NCI-H524 treated with DMSO at 0.1 percent for 48 hours (cell line): ENCODE data around the gene C19orf81.

Source experiments
- DNase-seq: peaks from one replicate; lab custom pipeline; 2025; lab: John Stamatoyannopoulos, UW

The C19orf81 gene

DNA sequence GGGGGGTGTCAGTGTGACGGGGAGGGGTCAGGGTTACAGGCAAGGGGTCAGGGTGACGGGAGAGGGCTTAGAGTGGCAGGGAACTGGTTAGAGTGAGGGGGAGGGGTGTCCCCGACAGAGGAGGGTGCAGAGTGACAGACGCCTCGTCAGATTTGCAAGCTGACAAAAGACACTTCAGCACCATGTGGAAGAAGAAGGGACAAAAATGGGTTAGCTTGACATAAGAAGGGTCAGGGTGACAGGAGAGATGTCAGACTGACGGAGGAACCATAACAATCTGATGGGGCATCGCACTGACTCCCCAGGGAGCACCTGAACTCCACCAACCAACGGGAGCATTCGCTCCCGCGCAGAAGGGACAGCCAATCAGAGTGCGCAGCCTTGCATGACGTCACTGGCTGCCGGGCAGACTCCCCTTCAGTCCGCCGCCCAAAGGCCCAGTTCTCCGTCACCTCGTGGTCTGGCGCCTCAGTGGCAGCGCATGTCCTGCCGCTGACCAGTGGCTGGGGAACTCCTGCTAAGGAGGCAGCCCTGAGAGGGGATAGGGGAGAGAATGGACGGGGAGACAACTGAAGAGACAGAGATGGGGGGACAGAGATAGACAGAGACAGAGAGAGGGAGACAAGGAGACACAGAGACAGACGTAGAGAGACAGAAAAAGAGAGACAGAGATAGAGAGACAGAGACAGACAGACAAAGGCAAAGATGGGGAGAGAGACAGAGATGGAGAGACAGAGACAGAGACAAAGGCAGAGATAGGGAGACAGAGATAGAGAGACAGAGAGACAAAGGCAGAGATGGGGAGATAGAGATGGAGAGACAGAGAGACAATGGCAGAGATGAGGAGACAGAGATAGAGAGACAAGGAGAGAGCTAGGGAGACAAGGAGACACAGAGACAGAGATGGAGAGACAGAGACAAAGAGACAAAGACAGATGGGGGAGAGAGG lies 30.2 kb downstream of the C19orf81 start:
- no peak for DNase-seq

DNA sequence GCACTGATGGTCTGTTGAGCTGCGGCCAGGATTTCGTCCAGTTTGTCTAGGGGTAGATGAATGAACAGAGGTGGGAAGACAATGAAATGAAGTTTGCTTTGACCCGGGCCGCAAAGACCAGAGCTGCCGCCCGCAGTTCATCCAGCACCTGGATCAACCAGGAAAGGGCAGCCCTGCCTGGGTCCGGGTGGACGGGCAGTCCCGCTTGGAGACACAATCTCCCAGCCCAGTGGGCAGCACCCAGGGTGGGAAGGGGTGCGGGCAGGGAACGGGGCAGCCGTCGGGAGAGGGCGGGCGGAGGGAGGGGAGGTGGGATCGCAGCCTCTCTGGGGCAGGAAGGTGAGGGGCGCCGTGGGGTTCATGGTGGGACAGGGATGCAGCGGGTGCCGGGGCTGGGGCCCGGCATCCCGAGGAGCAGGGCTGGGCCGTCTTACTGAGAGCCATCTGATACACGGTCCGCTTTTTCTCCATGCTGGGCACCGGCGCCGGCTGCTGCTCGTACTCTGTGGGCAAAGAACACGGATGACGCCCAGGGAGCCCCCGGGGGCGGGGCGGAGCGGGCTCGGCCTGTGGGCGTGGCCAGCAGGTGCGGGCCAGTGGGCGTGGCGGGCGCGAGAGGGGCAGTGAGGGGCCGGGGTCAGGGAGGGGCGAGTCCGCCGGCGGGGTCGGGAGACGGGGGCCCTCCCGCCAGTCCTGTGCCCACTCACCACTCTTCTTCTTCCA lies 37.2 kb downstream of the C19orf81 start:
- DNase-seq = no peak

DNA sequence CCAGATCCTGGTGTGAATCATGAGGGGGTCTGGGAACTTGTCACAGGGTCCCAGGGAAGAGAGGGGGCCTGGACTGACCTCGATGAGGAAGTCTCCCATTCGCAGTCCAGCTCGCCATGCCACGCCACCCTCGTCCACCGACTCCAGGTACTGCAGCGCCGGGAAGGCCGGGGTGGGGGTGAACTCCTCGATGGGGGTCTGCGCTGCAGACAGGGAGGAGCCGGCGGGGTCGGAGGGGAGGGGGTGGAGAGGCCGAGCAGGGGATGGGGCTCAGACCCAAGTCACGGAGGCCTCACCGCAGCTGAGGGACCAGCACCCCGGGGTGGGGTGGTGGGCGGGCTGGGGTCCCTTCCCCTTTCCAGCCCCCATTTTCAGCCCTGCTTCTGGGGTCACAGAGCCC lies 39.5 kb downstream of the C19orf81 start:
- no peak for DNase-seq

DNA sequence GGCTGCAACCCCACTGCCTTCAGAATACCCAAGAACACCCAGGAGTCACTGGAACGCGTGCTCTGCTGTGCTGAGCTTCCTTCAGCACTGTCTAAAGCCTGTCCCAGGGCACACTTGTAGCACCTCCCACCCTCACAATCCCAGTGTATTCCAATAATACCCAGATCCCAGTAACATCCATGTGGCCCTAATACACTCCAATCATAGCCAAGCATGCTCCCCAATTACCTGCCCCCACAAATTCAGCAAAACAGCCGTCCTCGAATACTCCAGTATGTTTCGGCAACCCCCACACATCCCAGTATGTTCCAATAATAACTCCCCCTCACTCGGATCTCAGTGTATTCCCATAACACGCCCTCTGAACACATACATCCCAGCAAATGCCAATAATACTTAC lies 41.2 kb downstream of the C19orf81 start:
- no peak for DNase-seq

DNA sequence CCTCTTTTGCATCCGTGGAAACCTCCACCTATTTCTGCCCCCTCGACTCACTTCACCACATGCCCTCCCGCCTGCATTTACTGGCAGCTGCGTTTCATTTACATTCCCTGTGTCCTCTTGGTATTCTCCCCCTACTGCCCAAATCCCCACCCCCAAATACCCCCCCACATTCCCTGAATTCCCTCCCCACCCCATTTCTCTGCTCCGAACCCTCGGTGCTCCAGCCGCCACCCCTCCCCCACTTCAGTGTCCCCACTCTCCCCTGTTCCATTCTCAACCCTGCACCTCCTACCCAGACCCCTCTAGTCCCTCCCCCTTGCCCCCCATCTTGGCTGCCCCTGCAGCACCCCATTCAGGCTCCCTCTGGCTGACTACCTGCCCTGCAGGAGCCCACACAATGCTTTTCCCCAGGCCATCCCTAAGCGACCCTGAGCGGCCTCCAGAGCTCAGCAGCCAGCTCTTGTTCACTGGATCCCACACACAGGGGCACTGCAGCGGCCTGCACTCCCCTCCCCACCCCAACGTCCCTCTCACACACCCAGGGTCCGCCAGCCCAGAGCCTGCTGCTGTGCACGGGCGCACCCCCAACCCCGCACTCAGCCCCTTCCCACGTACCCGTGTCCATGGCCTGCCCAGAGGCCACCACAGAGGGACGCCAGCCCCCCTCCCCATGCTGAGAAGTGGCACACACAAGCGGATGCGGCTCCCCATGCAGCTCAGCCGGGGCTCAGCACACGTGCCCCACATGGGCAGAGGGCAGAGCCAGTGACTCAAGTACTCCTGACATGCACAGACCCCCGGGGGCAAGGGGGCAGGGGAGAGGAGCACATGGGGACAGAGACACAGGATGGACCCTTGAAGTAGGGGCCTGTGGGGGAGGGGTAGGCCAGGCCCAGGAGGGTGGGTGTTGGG lies 44.1 kb downstream of the C19orf81 start:
- DNase-seq = no peak

DNA sequence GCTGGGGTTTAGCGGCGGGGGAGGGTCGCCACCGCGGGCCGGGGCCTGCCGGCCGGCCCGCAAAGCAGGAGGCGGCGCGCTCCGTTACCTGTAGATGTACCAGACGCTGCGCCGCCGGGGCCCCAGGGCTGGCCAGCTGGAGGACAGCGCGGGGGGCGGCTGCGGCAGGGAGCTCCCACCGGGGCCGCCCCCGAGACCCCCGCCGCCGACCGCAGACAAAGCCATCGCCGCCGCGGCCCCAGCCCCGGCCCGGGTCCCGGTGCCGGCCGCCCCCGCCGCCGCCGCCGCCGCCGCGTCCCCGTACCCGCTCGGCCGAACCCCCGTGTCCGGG lies 45.5 kb downstream of the C19orf81 start:
- DNase-seq = no peak

DNA sequence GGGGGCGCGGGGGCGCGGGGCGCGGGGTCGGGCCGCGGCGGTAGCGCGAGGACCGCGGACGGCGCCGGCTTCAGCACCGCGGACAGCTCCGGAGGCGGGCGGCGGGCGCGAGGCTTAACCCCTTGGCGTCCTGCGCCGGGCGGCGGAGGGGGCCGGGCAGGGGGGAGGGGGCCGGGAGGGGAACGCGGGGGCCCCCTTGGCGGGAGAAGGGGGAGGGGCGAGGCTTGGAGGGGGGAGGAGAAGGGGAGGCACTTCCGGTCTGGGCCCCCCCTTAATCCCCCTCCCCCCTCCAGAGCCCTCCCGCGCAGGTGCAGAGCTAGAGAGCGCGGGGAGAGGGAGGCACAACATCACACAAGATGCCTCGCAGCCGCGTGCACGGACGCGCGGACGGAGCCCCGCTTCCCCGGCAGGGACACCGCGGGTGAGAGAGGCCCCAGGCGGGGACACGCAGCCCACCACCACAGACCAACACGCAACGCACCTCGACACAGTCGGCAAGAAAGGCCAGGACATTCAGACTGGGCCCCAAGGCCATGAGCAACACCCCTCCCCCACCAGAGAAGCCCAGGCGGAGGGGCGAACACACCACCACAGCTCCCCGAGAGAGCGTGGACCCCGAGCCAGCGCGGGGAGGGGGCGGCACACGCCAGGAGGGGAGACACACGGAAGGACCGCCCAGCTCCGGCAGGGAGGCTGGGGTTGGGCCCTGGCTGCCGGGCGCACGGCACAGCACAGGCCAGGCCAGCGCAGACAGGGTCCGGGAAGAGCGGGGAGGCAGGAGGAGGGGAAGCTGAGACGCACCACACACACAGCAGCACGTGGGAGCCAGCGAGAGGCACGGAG lies 46.2 kb downstream of the C19orf81 start:
- DNase-seq = peak; percentile 47

DNA sequence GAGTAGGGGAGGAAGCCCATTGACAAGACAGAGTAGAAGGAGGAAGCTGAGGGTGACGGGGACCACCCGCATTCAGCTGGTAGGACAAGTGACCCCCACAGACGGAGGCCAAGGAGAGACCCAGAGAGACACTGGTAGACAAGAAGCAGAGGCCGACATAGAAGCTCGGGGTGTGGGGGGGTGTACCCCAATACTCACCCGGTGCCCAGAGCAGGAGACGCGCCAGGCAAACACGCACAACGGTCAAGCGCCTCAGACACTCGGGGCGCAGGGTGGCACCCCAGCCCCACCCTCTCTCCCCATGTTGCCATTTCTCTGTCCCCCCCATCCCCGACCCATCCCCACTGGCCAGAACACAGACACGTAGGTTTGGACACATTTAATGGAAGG lies 46.8 kb downstream of the C19orf81 start:
- DNase-seq = no peak

DNA sequence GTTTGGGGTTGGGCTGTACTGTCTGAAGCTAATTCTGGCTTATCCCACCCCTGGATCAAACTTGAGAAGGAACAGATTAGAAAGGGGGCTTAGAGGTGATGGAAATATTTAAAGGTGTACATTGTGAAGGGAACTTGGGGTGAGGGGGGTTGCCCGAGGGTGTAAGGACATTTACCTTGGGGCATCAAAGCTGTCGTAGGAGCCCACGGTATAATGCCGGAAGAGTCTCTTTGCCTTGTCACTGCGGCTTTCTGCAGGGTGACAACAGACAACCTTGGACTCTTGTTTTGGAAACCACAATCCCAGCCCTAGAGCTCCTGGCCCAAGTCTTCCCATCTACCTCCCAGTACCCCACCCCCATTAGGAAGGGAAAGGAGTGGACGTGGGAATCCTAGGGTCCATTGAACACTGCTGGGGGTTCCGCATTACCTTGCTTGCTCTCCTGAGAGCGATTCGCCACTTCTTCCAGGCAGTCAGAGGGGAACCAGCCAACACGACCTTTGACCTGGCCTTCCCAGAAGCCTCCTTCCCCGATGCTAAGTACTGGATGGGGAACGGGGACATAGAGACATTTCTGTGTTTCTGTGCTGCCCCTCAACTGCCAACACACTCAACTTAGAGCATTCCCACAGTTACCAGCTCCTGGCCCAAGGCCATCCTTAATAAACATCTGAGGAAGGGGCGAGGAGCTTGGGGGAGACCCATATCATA lies 48.3 kb downstream of the C19orf81 start:
- DNase-seq = no peak

DNA sequence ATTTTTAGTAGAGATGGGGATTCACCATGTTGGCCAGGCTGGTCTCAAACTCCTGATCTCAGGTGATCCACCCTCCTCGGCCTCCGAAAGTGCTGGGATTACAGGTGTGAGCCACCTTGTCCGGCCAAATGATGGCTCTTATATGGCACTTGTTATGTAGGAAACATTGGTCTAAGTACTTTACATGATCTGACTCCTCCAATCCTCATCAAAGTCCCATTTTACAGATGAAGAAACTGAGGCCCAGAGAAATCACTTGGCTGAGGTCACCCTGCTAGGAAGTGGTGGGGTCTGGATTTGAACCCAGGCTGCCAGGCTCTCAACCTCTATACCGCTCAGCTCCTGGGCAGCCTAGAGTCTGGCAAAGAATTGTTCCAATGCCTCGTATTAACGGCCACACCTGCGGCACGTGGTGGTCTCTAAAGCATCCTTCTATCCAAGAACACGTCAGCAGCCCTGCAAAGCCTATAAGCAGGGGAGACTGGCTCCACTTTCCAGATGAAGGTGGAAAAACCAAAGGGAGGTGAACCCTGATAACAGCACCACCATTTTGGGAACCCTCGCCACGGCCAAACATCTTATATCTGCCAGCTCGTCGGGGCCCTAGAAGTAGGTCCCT lies 52.2 kb downstream of the C19orf81 start:
- no peak for DNase-seq

DNA sequence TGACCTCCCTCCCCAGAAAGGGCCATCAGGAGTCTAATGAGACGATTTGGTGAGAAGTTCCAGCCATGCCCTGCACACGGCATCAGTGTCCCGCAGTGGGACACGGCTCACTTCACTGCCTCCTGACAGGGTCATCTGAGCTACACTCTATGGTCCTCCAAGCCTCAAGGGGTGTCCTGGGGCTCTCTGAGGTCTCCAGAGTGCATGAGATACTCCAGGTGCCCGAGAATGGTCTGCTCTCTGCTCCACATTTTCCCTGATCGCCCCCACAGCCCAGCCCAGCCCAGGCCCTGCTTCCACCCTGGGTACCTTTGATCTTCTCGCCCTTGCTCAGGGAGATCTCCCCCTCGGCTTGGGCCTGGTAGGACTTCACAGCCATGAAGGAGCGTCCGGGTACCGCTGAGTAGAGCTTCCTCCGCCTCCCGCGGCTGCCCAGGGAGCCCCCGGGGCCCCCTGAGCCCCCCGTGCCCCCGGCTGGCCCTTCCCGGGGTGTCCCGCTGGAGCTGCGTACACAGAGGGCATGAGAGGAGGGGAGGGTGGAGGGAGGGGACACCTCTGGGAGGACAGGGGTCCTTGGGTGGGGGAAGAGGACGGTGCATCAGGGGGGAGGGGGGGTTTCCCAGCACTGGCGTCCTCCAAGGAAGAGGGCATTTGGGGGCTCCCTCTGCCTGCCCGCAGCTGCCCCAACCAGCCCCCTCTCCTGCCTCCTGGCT lies 53.1 kb downstream of the C19orf81 start:
- no peak for DNase-seq

DNA sequence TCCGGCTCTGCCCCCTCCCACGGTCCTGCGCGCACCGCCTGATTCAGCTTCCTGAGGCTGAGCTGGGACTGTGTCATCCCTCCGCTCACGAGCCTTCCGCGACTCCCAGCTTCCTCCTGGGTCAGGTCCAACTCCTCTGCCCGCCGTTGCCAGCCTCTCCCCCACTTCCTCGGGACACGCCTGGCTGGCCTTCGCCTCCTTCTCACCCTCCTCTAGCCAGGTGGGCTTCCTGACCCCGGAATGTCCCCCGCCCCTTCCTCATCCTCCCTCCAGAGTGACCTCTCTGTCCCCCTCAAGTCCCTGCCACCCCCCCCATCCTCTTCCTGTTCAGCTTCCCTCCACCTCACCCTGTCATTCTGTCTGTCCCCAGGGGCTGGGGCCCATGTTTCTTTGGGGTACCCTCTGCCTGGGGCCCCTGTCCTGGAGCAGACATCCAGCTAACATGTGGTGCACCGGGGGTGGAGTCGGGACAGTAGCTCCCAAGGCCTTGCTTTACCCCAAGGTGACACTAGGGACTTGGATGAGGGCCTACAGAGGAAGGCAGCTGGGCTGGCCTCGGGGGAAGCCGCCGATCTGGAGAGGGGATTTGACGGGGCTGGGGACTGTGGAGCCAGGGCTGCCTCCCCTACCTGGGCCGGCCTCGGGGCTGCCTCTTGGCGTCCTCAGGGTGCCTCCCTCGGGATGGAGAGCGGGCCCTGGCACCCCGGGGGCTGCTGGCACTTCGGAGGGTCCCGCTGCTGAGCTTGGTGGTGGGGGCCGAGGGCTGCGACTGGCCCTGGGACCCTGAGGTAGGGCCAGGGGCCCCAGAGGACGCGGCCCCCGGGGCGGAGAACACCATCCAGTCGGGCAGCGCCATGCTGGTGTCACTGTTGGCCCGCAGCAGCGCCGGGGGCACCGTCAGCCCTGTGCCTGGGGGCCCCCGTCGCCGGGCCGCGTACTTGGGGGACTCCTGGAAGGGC lies 53.9 kb downstream of the C19orf81 start:
- no peak for DNase-seq

DNA sequence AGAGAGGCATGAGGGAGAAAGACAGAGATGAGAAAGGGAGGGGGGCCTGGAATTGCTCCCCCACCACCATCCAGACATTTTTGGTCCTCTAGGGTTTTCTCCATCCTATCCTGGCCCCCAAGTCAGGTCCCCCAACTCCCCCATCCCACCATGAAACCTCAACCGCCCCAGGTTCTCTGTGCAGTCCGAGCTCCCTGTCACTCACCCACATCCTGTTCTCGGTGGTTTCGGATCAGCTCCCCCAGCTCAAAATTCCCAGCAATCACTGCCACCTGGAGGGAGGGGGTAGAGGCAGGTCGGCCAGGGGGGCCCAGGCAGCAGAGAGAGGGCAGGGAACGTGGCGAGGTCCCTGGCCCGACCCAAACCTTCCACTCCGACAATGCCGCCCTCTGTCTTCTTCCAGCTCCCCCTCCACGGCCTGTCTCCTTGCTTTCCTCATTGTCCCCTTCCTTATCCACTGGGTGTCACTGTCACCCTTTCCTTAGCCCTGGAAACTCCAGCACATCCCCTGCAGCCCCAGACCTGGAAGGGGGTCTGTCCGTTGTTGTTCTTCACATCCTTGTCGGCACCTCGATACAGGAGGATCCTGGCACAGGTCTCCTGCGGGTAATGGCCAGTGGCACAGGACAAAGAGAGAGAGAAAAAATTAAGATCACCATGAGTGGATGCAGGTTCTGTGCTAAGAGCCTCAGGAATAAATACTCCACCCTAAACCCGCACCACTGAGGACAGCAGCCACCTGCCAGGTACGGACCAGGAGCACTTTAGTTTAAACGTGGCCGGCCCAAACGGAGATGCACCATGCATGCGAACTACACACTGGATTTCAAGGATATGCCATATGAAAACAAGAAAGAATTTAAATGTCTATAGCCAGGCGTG lies 54.9 kb downstream of the C19orf81 start:
- no peak for DNase-seq

DNA sequence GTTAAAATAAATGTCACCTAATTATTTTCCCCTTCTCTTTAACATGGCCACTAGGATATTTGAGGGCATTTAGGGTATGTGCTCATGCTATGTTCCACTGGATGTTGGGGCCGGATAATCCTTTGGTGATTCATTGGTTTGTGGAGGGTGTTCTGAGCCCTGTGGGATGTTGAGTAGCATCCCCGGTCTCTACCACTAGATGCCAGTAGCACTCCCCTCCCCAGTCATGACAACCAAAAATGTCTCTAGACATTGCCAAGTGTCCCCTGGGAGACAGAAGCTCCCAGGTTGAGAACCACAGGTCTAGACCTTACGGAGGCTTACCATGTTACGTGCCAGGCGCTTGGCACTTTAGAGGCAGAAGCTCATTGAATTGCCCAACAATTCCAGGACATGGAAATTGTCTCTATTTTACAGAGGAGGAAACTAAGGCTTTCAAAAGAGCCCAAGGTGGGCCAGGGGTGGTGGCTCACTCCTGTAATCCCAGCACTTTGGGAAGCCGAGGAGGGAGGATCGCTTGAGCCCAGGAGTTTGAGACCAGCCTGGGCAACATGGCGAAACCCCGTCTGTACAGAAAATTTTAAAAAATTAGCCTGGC lies 56.3 kb downstream of the C19orf81 start:
- DNase-seq = no peak

DNA sequence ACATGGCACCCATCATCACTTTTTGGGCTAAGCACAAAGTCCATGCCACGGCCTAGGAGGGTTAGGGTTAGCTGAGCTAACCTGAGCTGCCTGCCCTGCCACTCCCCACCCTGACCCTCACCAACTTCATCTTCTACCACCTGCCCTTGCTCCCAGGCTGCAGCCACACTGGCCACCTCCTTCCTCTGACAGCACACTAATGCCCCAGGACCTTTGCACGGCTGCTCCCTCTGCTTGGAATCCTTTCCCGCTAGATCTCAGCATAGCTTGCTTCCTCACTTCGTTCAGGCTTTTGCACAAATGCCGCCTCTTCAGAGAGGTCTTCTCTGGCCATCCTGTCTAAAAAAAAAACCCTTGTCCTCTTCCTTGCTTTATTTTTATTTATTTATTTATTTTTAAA lies 57.1 kb downstream of the C19orf81 start:
- DNase-seq = no peak

DNA sequence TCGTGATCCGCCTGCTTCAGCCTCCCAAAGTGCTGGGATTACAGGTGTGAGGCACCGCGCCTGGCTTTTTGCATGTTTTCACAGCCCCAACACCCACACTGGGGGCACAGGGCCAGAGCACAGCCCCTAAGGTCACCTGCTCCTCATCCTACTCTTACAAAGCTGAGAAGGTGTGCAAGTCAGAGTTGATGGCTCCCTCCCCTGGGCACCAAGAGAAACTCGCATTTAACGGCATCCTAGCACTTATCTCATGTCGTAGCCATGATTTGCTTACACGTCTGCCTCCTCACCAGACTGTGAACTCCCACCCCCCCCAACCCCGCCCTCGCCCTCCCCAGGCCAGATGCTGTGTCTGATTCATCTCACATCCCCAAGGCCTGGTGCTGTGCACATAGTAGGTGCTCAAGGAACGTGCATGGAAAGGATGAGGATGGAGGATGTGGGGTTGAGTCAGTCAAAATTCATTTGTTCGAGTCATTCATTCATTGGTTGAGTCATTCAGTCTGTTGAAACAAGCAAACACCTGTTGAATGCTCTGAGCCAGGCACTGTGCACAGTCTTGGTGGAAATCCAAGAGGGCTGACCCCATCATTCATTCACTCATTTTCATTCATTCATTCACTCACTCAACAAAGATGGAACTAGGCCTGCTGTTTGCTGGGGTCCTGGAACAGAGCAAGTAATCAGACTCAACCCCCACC lies 59.1 kb downstream of the C19orf81 start:
- no peak for DNase-seq
